SK-N-SH treated with all-trans-retinoic acid at 6 μM for 48 hours (cell line): ENCODE measurements around the gene KCNK10.

Source experiments
- CREB5 ChIP-seq: fragments of 250-450 bp; sonication (Bioruptor Pico); IDR thresholded peaks from 2 replicates; pipeline ENCODE4 v1.5.1; 2020; ENCODE audit warnings: low read depth, mild to moderate bottlenecking, moderate library complexity
- ESRRG ChIP-seq: fragments of 250-450 bp; sonication (Bioruptor Pico); IDR thresholded peaks from 2 replicates; pipeline ENCODE4 v1.6.1; 2021; ENCODE audit warnings: mild to moderate bottlenecking
- PATZ1 ChIP-seq: fragments of 250-450 bp; sonication (Bioruptor Pico); IDR thresholded peaks from 2 replicates; pipeline ENCODE4 v1.8.0; 2020; ENCODE audit warnings: mild to moderate bottlenecking, moderate library complexity, borderline replicate concordance
- ZNF70 ChIP-seq: fragments of 450-650 bp; formaldehyde crosslinking; IDR thresholded peaks from 2 replicates; pipeline ENCODE4 v1.5.0; 2020; ENCODE audit warnings: mild to moderate bottlenecking, moderate library complexity
- ZNF8 ChIP-seq: fragments of 450-650 bp; formaldehyde crosslinking; IDR thresholded peaks from 2 replicates; pipeline ENCODE4 v1.5.0; 2020; ENCODE audit warnings: mild to moderate bottlenecking, moderate library complexity

GRCh38 chr14:88270776-88271175, 52.3 kb downstream of the KCNK10 start:
- no peak for TF ChIP-seq ZNF8
- TF ChIP-seq PATZ1 (CRISPR knock-in tag): no peak
- no peak for TF ChIP-seq CREB5
- TF ChIP-seq ZNF70 (CRISPR knock-in tag): no peak
- no peak for TF ChIP-seq ESRRG (CRISPR knock-in tag)
